GM20000 (cell line): ENCODE results near the gene VAV3.
"Not testable (repeated sequence)": the region's sequence is repeated elsewhere in the genome, so short reads cannot be mapped to it uniquely, and the experiment has no call there.

ENCODE experiments used
- DNase-seq: peaks from one replicate; pipeline ENCODE4 v3.0.0; 2012; ENCODE audit warnings: low spot score
- TF ChIP-seq, protein P1 (sequence below): IDR thresholded peaks from 2 replicates; pipeline ENCODE4 v1.5.1; 2012; ENCODE audit warnings: mild to moderate bottlenecking, control low read depth; ENCODE audit errors: extremely low read depth, missing control alignments

The VAV3 gene

GRCh38 chr1:107863342-107863741 is 101.6 kb downstream of the VAV3 start:
- TF ChIP-seq, protein P1, sequence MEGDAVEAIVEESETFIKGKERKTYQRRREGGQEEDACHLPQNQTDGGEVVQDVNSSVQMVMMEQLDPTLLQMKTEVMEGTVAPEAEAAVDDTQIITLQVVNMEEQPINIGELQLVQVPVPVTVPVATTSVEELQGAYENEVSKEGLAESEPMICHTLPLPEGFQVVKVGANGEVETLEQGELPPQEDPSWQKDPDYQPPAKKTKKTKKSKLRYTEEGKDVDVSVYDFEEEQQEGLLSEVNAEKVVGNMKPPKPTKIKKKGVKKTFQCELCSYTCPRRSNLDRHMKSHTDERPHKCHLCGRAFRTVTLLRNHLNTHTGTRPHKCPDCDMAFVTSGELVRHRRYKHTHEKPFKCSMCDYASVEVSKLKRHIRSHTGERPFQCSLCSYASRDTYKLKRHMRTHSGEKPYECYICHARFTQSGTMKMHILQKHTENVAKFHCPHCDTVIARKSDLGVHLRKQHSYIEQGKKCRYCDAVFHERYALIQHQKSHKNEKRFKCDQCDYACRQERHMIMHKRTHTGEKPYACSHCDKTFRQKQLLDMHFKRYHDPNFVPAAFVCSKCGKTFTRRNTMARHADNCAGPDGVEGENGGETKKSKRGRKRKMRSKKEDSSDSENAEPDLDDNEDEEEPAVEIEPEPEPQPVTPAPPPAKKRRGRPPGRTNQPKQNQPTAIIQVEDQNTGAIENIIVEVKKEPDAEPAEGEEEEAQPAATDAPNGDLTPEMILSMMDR = no peak
- DNase-seq = no peak

DNA sequence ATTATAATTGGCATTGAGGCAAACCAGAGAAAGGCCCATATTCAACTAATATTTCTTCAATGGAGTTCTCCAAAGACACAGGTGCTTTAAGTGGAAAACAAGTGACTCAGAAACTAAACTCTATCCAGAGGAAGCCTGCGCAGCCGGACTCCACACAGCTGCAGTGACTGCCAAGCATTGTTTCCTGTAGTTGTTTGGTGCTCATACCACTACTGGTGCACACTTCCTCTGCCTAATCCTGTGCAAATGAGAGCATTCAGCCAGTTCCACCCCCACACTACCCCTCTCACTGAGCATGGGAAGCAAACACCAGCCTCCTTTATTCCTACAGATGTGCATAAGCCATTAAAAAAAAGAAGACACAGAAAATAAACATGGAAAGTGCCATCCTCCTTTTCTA is 102.9 kb downstream of the VAV3 start:
- TF ChIP-seq, protein P1 = no peak
- DNase-seq = no peak

DNA sequence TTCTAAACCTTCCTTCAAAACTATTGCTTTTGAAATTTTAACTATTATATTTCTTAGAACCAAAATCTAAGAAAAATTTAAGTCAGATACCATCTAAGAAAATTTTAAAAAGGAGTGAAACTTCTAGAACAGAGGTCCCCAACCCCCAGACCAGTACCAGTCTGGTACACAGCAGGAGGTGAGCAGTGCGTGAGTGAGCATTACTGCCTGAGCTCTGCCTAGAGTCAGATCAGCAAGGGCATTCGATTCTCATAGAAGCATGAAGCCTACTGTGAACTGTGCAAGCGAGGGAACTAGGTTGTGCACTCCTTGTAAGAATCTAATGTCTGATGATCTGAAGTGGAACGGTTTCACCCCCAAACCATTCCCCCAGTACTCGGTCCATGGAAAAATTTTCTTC is 106.7 kb downstream of the VAV3 start:
- no peak for DNase-seq
- TF ChIP-seq, protein P1 = no peak

DNA sequence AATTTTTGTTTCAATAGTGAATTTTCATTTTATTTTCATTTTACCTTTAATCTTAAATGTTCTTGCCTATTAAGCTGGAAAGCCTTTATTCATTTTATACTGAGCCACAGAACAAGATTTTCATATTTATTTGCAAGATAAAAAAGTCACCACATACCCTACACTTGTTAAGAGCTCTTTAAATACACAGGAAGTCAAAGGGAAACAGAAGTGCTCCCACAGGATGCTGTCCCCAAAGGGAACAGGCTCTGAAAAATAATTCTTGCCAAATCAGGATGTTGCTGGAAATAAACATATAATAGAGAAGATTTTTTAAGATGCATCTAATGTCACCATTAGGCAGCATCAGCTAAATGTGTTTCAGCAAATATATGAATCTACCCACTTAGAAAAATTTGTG is 113.6 kb downstream of the VAV3 start:
- DNase-seq = no peak
- TF ChIP-seq, protein P1 = no peak

DNA sequence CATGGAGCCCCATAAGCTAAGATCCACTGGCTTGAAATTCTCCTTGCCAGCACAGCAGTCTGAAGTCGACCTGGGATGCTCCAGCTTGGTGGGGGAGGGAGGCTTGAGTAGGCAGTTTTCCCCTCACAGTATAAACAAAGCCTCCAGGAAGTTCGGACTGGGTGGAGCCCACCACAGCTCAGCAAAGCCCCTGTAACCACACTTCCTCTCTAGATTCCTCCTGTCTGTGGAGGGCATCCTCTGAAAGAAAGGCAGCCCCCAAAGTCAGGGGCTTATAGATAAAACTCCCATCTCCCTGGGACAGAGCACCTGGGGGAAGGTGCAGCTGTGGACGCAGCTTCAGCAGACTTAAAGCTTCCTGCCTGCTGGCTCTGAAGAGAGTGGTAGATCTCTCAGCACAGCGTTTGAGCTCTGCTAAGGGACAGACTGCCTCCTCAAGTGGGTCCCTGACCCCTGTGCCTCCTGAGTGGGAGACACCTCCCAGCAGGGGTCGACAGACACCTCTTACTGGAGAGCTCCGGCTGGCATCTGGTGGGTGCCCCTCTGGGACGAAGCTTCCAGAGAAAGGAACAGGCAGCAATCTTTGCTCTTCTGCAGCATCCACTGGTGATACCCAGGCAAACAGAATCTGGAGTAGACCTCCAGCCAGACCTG is 120.3 kb downstream of the VAV3 start:
- DNase-seq = not testable (repeated sequence)

GRCh38 chr1:107843989-107844388 is 121.0 kb downstream of the VAV3 start:
- no peak for DNase-seq
- TF ChIP-seq, protein P1 = no peak

DNA sequence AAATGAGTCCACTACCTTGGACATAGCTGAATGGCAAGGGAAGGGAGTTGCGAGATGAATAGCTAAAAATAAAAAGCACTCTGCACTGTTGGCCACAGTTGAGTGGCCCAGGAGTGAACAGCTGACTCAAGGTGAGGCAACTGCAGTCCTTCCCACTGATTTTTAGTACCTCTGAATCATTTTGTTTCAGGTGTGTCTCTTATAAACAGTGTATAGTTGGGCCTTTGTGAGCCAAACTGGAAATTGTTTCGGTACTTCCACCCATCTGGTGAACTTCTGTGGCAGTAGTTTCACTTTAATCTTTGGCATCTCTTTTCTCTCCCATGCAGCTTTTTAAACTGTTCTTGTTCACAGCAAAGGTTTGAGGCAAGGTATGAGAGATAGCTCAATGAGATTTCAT is 122.7 kb downstream of the VAV3 start:
- no peak for DNase-seq
- TF ChIP-seq, protein P1 = no peak

GRCh38 chr1:107840725-107841124 is 124.3 kb downstream of the VAV3 start:
- TF ChIP-seq, protein P1 = no peak
- no peak for DNase-seq
